Nephron (organoid): ENCODE measurements around the gene TEX14.

Experiments
- H3K27ac Mint-ChIP-seq, 3 experiments: 2 replicates each; pipeline ENCODE4 v1.8.0; 2020; ENCODE audit warnings: mixed read lengths in 3 of 3, mild to moderate bottlenecking in 2 of 3, moderate library complexity in 1 of 3
- H3K27me3 Mint-ChIP-seq: 2 replicates; pipeline ENCODE4 v1.8.0; 2021; ENCODE audit warnings: low read depth, mild to moderate bottlenecking, moderate library complexity, mixed read lengths
- H3K36me3 Mint-ChIP-seq: 2 replicates; pipeline ENCODE4 v1.8.0; 2020; ENCODE audit warnings: low read depth, mixed read lengths
- H3K4me1 Mint-ChIP-seq: 2 replicates; pipeline ENCODE4 v1.8.0; 2020; ENCODE audit warnings: mixed read lengths
- H3K4me3 Mint-ChIP-seq, 3 experiments: 2 replicates each; pipeline ENCODE4 v1.8.0; 2020; ENCODE audit warnings: mild to moderate bottlenecking in 3 of 3, mixed read lengths in 3 of 3, moderate library complexity in 2 of 3
- H3K9me3 Mint-ChIP-seq: 2 replicates; pipeline ENCODE4 v1.8.0; 2020; ENCODE audit warnings: mixed read lengths
- TF ChIP-seq, protein P1 (sequence below), 3 experiments: fragments of 200-600 bp; sonication (generic); IDR thresholded peaks; one replicate each; pipeline ENCODE4 v1.5.0; 2021; ENCODE audit warnings: antibody characterized with exemption in 3 of 3; ENCODE audit not compliant: unreplicated experiment in 3 of 3

Gene TEX14

DNA sequence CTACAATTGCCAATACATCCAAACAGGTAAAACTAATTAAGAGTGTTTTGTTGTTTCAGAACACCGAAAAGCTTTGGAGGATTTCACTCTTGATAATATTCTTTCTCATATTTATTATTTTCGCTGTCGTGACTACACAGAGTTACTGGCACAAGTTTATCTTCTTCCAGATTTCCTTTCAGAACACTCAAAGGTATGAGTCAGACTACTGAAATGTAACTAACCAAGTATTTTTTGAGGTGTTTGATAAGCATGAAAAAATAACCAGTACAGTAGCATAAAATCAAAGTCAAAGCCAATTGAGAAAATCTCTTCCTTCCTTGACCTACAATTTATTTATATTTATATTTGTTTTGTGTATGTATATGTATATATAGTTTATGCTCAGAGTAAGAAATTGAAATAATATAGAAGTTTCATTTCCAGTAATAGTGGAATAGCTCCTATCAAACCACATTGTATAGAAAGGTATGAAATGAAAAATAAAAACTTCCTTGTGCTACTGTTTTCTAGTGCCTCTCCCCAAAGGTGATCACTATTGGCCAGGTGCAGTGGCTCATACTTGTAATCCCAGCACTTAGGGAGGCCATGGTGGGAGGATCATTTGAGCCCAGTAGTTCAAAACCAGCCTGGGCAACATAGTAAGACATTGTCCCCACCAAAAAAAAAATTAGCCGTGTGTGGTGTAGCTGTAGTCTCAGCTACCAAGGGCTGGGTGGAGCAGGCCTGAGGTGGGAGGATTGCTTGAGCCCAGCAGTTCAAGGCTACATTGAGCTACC is 11.5 kb upstream of the TEX14 start:
- Mint-ChIP-seq H3K4me1 (no peaks in the 10 kb centered on the region), H3K27ac (no peak overlapping the region), H3K4me3 (no peak overlapping the region), H3K36me3 (peaks cover 27% of the 10 kb centered on the region), H3K27me3 (no peaks in the 10 kb centered on the region), H3K9me3 (peaks cover 2% of the 10 kb centered on the region)
- TF ChIP-seq, protein P1, sequence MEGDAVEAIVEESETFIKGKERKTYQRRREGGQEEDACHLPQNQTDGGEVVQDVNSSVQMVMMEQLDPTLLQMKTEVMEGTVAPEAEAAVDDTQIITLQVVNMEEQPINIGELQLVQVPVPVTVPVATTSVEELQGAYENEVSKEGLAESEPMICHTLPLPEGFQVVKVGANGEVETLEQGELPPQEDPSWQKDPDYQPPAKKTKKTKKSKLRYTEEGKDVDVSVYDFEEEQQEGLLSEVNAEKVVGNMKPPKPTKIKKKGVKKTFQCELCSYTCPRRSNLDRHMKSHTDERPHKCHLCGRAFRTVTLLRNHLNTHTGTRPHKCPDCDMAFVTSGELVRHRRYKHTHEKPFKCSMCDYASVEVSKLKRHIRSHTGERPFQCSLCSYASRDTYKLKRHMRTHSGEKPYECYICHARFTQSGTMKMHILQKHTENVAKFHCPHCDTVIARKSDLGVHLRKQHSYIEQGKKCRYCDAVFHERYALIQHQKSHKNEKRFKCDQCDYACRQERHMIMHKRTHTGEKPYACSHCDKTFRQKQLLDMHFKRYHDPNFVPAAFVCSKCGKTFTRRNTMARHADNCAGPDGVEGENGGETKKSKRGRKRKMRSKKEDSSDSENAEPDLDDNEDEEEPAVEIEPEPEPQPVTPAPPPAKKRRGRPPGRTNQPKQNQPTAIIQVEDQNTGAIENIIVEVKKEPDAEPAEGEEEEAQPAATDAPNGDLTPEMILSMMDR (IDR thresholded peaks at IDR 0.05; ENCODE audit: unreplicated experiment in 3 of 3), result no peak

GRCh38 chr17:58702708-58703107 is 10.9 kb upstream of the TEX14 start:
- no peaks in the 10 kb centered on the region for H3K27me3 Mint-ChIP-seq
- H3K4me3 Mint-ChIP-seq, result no peak overlapping the region
- peaks cover 2% of the 10 kb centered on the region for H3K9me3 Mint-ChIP-seq
- TF ChIP-seq, protein P1 (IDR thresholded peaks at IDR 0.05; ENCODE audit: unreplicated experiment in 3 of 3), result no peak
- no peaks in the 10 kb centered on the region for H3K4me1 Mint-ChIP-seq
- peaks cover 27% of the 10 kb centered on the region for H3K36me3 Mint-ChIP-seq
- no peak overlapping the region for H3K27ac Mint-ChIP-seq

- Mint-ChIP-seq H3K36me3 (peaks cover 27% of the 10 kb centered on the region), H3K4me3 (no peak overlapping the region), H3K27ac (no peak overlapping the region), H3K4me1 (no peaks in the 10 kb centered on the region), H3K27me3 (no peaks in the 10 kb centered on the region), H3K9me3 (peaks cover 2% of the 10 kb centered on the region)
- TF ChIP-seq, protein P1 (IDR thresholded peaks at IDR 0.05; ENCODE audit: unreplicated experiment in 3 of 3), result no peak
Measured at GRCh38 chr17:58702045-58702476, 10.2 kb upstream of the TEX14 start.

GRCh38 chr17:58699771-58700170 is 7.9 kb upstream of the TEX14 start:
- H3K36me3 Mint-ChIP-seq, result peaks cover 23% of the 10 kb centered on the region
- no peaks in the 10 kb centered on the region for H3K4me1 Mint-ChIP-seq
- TF ChIP-seq, protein P1 (IDR thresholded peaks at IDR 0.05; ENCODE audit: unreplicated experiment in 3 of 3), result no peak
- no peak overlapping the region for H3K27ac Mint-ChIP-seq
- no peaks in the 10 kb centered on the region for H3K27me3 Mint-ChIP-seq
- peaks cover 2% of the 10 kb centered on the region for H3K9me3 Mint-ChIP-seq
- H3K4me3 Mint-ChIP-seq, result no peak overlapping the region

DNA sequence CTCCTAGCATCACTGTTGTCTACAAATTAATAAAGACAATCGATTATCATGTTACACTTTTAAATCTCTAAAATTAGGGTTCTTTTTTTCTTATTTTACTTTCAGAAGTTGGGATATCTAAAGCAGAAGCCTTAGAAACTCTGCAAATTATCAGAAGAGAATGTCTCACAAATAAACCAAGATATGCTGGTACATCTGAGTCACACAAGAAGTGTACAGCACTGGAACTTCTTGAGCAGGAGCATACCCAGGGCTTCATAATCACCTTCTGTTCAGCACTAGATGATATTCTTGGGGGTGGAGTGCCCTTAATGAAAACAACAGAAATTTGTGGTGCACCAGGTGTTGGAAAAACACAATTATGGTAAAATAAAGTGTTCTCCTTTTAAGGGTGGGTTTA is 3.0 kb upstream of the TEX14 start:
- no peak overlapping the region for H3K27ac Mint-ChIP-seq
- H3K36me3 Mint-ChIP-seq, result peaks cover 6% of the 10 kb centered on the region
- peaks cover 19% of the 10 kb centered on the region for H3K4me1 Mint-ChIP-seq
- peak overlapping the region; percentile 27 to 57 (median 36) for H3K4me3 Mint-ChIP-seq
- no peaks in the 10 kb centered on the region for H3K27me3 Mint-ChIP-seq
- no peaks in the 10 kb centered on the region for H3K9me3 Mint-ChIP-seq
- TF ChIP-seq, protein P1 (IDR thresholded peaks at IDR 0.05; ENCODE audit: unreplicated experiment in 3 of 3), result no peak

DNA sequence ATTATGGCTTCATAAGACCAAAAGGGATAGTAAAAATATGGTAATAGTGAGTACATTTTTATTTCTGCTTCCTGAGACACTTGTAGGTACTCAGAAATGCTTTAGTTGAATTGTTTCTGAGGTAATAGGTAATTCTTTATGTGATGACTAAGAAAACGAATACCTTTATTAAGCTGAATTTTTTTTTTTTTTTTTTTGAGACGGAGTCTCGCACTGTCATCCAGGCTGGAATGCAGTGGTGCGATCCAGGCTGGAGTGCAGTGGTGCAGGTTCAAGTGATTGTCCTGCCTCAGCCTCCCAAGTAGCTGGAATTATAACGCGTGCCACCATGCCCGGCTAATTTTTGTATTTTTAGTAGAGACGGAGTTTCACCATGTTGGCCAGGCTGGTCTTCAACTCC is 2.5 kb upstream of the TEX14 start:
- Mint-ChIP-seq H3K36me3 (peaks cover 1% of the 10 kb centered on the region), H3K9me3 (no peaks in the 10 kb centered on the region), H3K4me1 (peaks cover 19% of the 10 kb centered on the region), H3K27ac (no peak overlapping the region), H3K4me3 (peak overlapping the region in 1 of 3 experiments; percentile 36), H3K27me3 (no peaks in the 10 kb centered on the region)
- TF ChIP-seq, protein P1 (IDR thresholded peaks at IDR 0.05; ENCODE audit: unreplicated experiment in 3 of 3), result no peak
